HepG2 (cell line): Measurements from ENCODE around the gene RAB40C. TPM values are rescaled to one million over a fixed set of nuclear protein-coding genes. Genes with fewer than 3 reads are reported as not detected.
A peak's percentile ranks its signal among the peaks of the same experiment; 100 is the strongest.

Experiments used
- CCDC6 ChIP-seq: sonication (generic); formaldehyde crosslinking; IDR thresholded peaks from 2 replicates; pipeline ENCODE4 v1.8.1; 2022; ENCODE audit warnings: mild to moderate bottlenecking, missing genetic modification reagents, moderate library complexity
- ERF ChIP-seq: IDR thresholded peaks from 2 replicates; pipeline ENCODE4 v1.6.1; 2018; ENCODE audit warnings: missing biosample characterization, missing genetic modification reagents
- GFI1 ChIP-seq: sonication (generic); formaldehyde crosslinking; IDR thresholded peaks from 2 replicates; pipeline ENCODE4 v1.5.0; 2020; ENCODE audit warnings: missing genetic modification reagents, mild to moderate bottlenecking, borderline replicate concordance
- SIX1 ChIP-seq: sonication (generic); formaldehyde crosslinking; IDR thresholded peaks from 2 replicates; pipeline ENCODE4 v1.4.0; 2020; ENCODE audit warnings: missing genetic modification reagents, borderline replicate concordance
- TAF1 ChIP-seq: sonication (generic); formaldehyde crosslinking; IDR thresholded peaks from 2 replicates; pipeline ENCODE4 v1.4.0; 2020; ENCODE audit warnings: missing genetic modification reagents
- ZBTB7A ChIP-seq: sonication (generic); formaldehyde crosslinking; IDR thresholded peaks from 2 replicates; pipeline ENCODE4 v1.8.0; 2022; ENCODE audit warnings: mild to moderate bottlenecking, missing genetic modification reagents
- ZNF17 ChIP-seq: sonication (generic); formaldehyde crosslinking; IDR thresholded peaks from 2 replicates; pipeline ENCODE4 v1.5.0; 2020; ENCODE audit warnings: mild to moderate bottlenecking, missing genetic modification reagents
- ZNF263 ChIP-seq: sonication (generic); formaldehyde crosslinking; IDR thresholded peaks from 2 replicates; pipeline ENCODE4 v1.4.0; 2020; ENCODE audit warnings: missing genetic modification reagents
- ZNF3 ChIP-seq: IDR thresholded peaks from 2 replicates; pipeline ENCODE4 v1.7.0; 2017; ENCODE audit warnings: inconsistent platforms
- polyA plus RNA-seq, 8 experiments: library from polyadenylated mRNA; depleted of rRNA in 3 of 8; stranded (reverse) in 7 of 8; unstranded in 1 of 8; fragments of >200 nt; fragmentation: Illumina TruSeq in 4 of 8; extraction: Trizol in 4 of 8; gene quantifications; 2 replicates each; pipeline versions ENCODE4 v1.2.1 to v1.2.3, GENCODE V29; 2011 to 2016; ENCODE audit warnings: low read depth in 4 of 8, missing spikeins in 1 of 8, mixed read lengths in 1 of 8; ENCODE audit not compliant: insufficient read depth in 1 of 8
- total RNA-seq, 5 experiments: library from RNA; depleted of rRNA; stranded (reverse); fragments of >200 nt; fragmentation: Illumina TruSeq; extraction: Trizol; gene quantifications; 2 replicates each; pipeline ENCODE4 v1.2.3, GENCODE V29; 2016; ENCODE audit warnings: low read depth in 1 of 5
- TF ChIP-seq, protein P1 (sequence below): sonication (generic); formaldehyde crosslinking; IDR thresholded peaks from 2 replicates; pipeline ENCODE4 v1.4.0; 2020; ENCODE audit warnings: missing genetic modification reagents
- TF ChIP-seq, protein P2 (sequence below): IDR thresholded peaks from 2 replicates; pipeline ENCODE4 v1.6.1; 2012; ENCODE audit warnings: low read length, improper control_type of control experiment
- TF ChIP-seq, protein P3 (sequence below), 2 experiments: sonication (generic) in 1 of 2; formaldehyde crosslinking in 1 of 2; IDR thresholded peaks; 2 replicates each; pipeline versions ENCODE4 v1.4.0 to v1.6.1; 2018 to 2020; ENCODE audit warnings: missing genetic modification reagents in 2 of 2, borderline replicate concordance in 1 of 2, low read depth in 1 of 2, mild to moderate bottlenecking in 1 of 2, missing biosample characterization in 1 of 2
- TF ChIP-seq, protein P4 (sequence below), 2 experiments: sonication (generic) in 1 of 2; formaldehyde crosslinking in 1 of 2; IDR thresholded peaks; 2 replicates each; pipeline versions ENCODE4 v1.6.1 to v1.9.0; 2014 to 2022; ENCODE audit warnings: antibody characterized with exemption in 1 of 2, borderline replicate concordance in 1 of 2, inconsistent platforms in 1 of 2, low read depth in 1 of 2, missing genetic modification reagents in 1 of 2
- TF ChIP-seq, protein P5 (sequence below): sonication (generic); formaldehyde crosslinking; IDR thresholded peaks from 2 replicates; pipeline ENCODE4 v1.4.0; 2020; ENCODE audit warnings: missing genetic modification reagents

Gene RAB40C
- total and polyA plus RNA-seq, 2 of the 13 experiments (the other 11 are each of a cell fraction or from before 2014, with no cell fraction given): 7.7 to 11.5 TPM

DNA sequence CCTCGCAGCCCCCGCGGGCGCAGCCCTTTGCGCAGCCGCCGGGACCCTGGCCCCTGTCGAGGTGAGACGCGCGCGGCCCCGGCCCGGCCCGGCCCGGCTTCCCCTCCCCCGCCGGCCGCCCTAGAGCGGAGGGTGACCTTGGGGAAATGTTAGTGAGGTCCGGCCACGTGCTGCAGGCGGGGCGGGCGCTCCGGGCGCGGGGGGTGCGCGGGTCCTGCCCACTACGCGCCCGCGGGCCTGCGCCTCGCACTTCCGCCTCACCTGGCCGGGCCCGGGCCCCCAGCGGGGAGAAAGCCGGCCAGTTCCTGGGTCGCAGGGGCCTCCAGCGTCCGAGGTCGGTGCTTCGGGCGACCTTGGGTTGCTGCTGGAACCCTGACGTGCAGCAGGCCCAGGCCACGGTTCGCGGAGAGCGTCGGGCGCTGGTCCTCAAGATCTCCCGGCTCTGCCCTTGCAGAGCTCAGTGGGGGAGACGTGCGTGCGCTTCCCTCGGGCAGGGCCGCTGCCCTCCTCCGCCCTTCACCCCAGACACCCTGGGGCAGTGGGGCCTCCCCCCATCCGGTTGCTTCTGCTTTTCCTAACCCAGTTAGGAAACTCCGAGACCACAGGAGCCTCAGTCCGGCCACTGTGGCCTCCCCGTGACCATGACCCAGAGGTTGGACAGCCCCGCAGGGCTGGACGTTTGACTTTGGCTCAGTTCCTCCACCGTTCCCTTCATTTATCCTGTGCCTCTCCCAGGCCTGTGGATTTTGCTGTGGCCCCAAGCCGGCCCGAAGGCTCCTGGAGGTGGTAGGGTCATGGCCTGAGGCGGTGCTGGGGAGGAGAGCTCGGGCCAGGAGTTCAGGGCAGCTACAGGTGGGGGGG, 52.6 kb downstream of the RAB40C start (continued):
- TF ChIP-seq CCDC6: peak; percentile 87
- TF ChIP-seq, protein P1, sequence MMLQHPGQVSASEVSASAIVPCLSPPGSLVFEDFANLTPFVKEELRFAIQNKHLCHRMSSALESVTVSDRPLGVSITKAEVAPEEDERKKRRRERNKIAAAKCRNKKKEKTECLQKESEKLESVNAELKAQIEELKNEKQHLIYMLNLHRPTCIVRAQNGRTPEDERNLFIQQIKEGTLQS (CRISPR knock-in tag): peak; percentile 60; the same call in 1 of the 2 replicates
- TF ChIP-seq, protein P2, sequence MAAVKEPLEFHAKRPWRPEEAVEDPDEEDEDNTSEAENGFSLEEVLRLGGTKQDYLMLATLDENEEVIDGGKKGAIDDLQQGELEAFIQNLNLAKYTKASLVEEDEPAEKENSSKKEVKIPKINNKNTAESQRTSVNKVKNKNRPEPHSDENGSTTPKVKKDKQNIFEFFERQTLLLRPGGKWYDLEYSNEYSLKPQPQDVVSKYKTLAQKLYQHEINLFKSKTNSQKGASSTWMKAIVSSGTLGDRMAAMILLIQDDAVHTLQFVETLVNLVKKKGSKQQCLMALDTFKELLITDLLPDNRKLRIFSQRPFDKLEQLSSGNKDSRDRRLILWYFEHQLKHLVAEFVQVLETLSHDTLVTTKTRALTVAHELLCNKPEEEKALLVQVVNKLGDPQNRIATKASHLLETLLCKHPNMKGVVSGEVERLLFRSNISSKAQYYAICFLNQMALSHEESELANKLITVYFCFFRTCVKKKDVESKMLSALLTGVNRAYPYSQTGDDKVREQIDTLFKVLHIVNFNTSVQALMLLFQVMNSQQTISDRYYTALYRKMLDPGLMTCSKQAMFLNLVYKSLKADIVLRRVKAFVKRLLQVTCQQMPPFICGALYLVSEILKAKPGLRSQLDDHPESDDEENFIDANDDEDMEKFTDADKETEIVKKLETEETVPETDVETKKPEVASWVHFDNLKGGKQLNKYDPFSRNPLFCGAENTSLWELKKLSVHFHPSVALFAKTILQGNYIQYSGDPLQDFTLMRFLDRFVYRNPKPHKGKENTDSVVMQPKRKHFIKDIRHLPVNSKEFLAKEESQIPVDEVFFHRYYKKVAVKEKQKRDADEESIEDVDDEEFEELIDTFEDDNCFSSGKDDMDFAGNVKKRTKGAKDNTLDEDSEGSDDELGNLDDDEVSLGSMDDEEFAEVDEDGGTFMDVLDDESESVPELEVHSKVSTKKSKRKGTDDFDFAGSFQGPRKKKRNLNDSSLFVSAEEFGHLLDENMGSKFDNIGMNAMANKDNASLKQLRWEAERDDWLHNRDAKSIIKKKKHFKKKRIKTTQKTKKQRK: no peak
- TF ChIP-seq ZNF263: no peak
- TF ChIP-seq ZBTB7A (CRISPR knock-in tag): peak; percentile 25; the same call in 1 of the 2 replicates
- TF ChIP-seq TAF1 (CRISPR knock-in tag): peak; percentile 53; the same call in 1 of the 2 replicates
- TF ChIP-seq, protein P3, sequence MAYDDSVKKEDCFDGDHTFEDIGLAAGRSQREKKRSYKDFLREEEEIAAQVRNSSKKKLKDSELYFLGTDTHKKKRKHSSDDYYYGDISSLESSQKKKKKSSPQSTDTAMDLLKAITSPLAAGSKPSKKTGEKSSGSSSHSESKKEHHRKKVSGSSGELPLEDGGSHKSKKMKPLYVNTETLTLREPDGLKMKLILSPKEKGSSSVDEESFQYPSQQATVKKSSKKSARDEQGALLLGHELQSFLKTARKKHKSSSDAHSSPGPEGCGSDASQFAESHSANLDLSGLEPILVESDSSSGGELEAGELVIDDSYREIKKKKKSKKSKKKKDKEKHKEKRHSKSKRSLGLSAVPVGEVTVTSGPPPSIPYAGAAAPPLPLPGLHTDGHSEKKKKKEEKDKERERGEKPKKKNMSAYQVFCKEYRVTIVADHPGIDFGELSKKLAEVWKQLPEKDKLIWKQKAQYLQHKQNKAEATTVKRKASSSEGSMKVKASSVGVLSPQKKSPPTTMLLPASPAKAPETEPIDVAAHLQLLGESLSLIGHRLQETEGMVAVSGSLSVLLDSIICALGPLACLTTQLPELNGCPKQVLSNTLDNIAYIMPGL (CRISPR knock-in tag; IDR thresholded peaks at IDR 0.05; ENCODE audit: borderline replicate concordance in 1 of 2, low read depth in 1 of 2): no peak; a peak in 1 of 4 replicates
- no peak for TF ChIP-seq GFI1 (CRISPR knock-in tag)
- TF ChIP-seq, protein P4, sequence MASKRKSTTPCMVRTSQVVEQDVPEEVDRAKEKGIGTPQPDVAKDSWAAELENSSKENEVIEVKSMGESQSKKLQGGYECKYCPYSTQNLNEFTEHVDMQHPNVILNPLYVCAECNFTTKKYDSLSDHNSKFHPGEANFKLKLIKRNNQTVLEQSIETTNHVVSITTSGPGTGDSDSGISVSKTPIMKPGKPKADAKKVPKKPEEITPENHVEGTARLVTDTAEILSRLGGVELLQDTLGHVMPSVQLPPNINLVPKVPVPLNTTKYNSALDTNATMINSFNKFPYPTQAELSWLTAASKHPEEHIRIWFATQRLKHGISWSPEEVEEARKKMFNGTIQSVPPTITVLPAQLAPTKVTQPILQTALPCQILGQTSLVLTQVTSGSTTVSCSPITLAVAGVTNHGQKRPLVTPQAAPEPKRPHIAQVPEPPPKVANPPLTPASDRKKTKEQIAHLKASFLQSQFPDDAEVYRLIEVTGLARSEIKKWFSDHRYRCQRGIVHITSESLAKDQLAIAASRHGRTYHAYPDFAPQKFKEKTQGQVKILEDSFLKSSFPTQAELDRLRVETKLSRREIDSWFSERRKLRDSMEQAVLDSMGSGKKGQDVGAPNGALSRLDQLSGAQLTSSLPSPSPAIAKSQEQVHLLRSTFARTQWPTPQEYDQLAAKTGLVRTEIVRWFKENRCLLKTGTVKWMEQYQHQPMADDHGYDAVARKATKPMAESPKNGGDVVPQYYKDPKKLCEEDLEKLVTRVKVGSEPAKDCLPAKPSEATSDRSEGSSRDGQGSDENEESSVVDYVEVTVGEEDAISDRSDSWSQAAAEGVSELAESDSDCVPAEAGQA (IDR thresholded peaks at IDR 0.05; ENCODE audit: low read depth): no peak
- TF ChIP-seq, protein P4 (CRISPR knock-in tag; IDR thresholded peaks at IDR 0.05; ENCODE audit: borderline replicate concordance): 0 out of 2 replicates have a peak, but pooled peaks have one; percentile 62
- no peak for TF ChIP-seq ERF (CRISPR knock-in tag)
- TF ChIP-seq, protein P5, sequence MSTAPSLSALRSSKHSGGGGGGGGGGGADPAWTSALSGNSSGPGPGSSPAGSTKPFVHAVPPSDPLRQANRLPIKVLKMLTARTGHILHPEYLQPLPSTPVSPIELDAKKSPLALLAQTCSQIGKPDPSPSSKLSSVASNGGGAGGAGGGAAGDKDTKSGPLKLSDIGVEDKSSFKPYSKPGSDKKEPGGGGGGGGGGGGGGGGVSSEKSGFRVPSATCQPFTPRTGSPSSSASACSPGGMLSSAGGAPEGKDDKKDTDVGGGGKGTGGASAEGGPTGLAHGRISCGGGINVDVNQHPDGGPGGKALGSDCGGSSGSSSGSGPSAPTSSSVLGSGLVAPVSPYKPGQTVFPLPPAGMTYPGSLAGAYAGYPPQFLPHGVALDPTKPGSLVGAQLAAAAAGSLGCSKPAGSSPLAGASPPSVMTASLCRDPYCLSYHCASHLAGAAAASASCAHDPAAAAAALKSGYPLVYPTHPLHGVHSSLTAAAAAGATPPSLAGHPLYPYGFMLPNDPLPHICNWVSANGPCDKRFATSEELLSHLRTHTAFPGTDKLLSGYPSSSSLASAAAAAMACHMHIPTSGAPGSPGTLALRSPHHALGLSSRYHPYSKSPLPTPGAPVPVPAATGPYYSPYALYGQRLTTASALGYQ (CRISPR knock-in tag): 0 out of 2 replicates have a peak, but pooled peaks have one; percentile 64
- TF ChIP-seq ZNF17 (CRISPR knock-in tag): no peak
- no peak for TF ChIP-seq ZNF3 (CRISPR knock-in tag)
- no peak for TF ChIP-seq SIX1 (CRISPR knock-in tag)
